CD4-positive, alpha-beta T cell treated with Interleukin-21 for 1 hour (primary cell): ENCODE results near the gene MUC2.
"Not testable (repeated sequence)": the region's sequence is repeated elsewhere in the genome, so short reads cannot be mapped to it uniquely, and the experiment has no call there.

ENCODE experiments used
- DNase-seq: peaks from one replicate; pipeline ENCODE4 v3.0.0-alpha.2; 2020

Gene MUC2

GRCh38 chr11:1109101-1109917 lies 34.6 kb downstream of the MUC2 start:
- no peak for DNase-seq

DNA sequence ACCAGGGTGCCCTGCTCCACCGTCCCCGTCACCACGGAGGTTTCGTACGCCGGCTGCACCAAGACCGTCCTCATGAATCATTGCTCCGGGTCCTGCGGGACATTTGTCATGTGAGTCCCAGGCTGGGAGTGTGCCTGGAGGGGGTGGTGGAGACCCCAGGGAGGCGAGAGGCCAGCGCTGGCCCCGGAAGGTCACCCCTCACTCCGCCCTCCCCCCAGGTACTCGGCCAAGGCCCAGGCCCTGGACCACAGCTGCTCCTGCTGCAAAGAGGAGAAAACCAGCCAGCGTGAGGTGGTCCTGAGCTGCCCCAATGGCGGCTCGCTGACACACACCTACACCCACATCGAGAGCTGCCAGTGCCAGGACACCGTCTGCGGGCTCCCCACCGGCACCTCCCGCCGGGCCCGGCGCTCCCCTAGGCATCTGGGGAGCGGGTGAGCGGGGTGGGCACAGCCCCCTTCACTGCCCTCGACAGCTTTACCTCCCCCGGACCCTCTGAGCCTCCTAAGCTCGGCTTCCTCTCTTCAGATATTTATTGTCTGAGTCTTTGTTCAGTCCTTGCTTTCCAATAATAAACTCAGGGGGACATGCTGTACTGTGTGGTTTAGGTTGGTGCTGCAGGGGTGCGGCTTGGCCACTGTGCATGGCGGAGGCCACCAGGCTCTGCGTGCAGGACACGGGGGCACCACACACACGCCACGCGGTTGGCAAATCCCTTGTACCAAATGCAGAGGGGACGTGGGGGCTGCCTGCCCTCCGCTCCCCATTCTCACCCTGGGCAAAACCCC lies 35.4 kb downstream of the MUC2 start:
- DNase-seq: no peak

DNA sequence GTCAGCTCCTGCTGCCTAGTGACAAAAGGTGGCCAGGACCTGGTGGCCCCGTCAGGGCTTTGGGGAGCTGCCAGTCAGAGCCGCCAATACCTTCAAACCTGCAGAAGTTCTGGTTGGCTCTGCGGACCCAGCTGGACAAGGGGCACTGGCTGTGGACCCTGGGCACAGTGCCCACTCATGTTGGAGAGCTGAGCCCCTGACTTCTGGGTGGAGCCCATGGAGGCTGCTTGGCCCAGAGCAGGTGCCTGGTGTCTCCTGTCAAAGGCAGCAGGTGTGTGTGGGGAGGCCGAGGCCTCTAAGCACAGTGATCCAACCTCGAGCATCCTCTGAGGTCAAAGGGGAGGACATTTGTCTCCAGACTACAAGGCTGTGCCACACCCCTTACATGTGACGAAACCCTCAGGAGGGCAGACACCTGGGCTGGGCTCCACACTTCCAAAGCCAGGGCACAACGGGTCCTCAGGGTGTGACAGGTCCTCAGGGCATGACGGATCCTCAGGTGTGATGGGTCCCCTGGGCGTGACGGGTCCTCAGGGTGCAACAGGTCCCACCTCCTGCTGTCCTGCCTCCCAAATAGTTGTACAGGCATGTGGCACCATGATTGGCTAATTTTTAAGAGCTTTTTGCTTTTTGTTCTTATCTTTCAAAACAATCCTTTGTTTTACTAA lies 37.0 kb downstream of the MUC2 start:
- no peak for DNase-seq

DNA sequence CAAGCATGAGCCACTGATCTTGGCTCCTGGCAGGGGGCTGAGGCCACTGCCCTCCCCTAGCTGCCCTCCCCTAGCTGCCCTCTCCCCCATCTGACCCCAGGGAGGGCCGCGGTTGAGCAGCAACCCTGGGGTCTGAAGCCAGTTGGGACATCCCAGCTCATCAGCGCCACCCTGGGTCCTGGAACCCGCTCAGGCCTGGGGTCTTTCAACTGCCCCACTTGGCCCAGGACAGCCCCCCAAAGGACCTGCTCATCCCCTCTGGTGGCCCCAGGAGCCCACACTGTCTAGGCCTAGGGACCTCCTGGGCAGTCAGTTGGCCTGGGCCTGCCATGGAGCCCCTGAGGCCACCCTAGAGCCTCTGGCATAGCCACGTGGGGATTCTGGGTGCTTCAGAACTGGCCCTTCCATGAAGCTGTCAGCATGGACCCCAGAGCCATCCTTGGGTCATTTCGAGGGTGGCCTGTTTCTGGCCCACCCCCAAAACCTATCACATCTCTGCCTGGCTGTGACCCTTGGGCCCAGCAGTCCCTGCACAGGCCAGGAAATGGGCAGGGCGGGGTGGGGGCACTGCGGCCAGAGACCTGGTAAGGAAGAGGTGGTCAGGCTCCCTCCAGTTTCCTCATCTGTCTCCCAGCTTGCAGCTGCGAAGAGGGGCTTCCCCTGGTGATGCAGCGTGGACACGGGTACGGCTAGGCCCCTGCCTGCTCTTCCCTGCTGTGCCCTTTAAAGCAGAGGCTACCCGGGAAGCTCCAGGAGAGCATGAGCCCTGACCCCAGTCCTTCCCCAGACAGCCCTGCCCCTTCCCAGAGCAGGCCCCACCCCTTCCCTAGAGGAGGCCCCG lies 37.9 kb downstream of the MUC2 start:
- DNase-seq: no peak

GRCh38 chr11:1113405-1114201 lies 38.9 kb downstream of the MUC2 start:
- DNase-seq: no peak

- not testable (repeated sequence) for DNase-seq
Observed at GRCh38 chr11:1115292-1115691, 40.6 kb downstream of the MUC2 start.

- DNase-seq: no peak
Observed at GRCh38 chr11:1116104-1116503, 41.4 kb downstream of the MUC2 start.

- DNase-seq: no peak
Observed at GRCh38 chr11:1116666-1117390, 42.2 kb downstream of the MUC2 start.

DNA sequence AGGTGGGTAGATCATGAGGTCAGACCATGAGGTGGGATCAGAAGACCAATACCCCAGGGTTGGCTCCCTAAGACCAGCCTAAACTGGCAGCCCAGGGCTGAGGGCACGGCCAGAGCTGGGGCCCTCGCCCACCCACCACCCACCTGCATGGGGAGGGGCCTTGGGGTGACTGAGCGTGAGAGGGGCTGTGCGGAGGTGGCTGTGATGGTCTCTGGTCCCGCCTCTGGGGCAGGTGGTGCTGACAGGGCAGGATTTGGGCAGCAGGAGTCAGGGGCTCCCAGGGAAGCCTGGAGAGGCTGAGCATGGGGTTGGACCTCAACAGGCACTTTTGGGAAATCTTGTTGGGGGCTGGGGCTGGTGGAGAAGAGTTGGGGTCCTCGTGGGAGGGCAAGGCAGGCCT lies 43.3 kb downstream of the MUC2 start:
- no peak for DNase-seq

DNA sequence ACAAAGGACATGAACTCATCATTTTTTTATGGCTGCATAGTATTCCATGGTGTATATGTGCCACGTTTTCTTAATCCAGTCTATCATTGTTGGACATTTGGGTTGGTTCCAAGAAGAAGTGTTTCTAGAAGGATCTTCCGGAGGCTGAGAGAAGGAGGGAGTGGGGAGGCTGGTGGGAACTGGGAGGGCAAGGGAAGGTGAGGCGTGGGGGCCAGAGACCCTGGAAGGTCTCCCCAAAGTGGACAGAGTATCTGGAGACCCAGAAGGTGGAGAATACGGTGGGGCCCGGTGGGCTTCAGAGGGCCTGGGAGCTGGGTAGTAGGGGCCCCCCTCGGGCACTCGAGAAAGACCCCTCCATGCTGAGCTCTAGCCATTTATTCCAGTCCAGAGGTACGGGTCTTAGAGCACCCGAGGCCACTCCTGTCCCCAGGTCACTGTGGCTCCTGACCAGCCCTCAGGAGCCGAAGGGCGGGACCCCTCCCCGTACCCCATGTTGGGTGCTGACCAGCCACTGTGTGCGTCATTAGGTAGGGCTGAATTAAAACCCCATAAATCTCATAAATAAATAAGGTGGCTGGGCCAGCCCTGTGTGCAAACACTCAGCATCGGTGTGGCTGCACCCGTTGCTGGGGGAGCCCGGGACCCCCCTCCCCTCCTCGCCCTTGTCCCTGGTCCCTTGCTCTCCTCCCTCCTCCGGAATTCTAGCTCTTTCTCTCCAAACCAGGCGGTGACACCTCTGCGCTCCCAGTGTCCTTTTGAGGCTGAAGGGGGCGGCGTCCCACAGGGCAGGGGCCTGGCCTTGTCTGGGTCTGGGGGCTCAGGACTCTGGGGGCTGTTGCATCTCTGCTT lies 44.3 kb downstream of the MUC2 start:
- no peak for DNase-seq

DNA sequence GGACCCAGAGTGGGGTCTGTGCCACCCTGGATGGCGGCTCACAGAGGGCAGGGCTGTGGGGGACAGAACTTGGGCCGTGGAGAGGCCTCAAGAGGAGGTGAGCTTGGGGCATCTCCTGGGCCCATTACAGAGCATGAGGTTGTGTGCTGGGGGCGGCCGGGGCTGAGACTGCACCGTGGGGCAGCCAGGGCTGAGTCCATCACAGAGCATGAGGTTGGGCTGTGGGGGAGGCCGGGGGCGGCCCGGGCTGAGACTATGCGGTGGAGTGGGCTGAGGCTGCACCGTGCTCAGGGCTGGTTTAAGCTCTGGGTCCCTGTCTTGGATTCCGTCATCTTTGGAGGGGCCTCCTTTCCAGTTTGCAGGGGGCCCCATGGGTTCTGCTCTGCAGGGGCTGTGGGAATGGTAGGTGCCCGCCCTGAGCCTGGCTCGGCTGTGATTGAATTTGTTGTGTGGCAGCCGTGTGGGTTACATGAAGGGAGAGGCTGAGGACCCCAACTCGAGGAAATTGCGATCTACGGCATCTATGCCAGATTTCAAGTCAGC lies 45.0 kb downstream of the MUC2 start:
- DNase-seq: no peak

DNA sequence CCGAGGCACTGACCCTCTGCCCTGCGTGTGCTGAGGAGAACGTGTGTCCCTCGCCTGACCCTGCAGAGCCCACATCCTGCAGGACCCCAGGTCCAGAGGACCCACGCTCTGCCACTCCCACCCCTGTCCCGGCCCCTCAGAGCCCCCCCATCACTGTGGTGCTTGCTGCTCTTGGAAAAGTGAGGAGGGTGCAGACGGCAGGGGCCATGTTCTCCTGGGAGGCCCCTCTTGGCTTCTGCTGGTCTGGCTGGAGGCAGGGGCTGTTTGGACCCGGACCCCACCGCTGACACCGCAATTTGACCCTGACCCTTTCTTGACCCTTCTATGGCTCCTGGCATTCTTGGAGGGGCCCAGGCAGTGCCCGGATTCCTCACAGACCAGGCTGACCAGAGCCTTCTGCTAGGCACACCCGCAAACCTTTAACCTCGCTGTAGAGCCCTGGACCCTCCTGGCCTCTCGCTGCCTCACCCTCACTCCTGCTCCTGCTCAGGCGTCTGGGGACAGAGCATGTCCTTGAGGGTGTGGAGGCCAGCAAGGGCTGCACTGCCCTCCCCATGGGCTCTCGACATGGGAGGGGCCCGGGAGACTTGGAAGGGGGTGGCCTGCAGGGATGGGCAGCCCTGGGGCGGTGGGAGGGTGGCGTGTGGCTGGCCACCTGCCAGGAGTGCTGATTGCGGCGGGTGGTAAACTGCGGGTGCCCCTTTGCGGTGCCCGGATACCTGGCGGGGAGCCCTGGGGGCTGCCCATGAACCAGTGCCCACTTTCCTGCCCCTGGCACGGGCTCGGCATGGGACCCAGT lies 46.1 kb downstream of the MUC2 start:
- DNase-seq: no peak

GRCh38 chr11:1121331-1121812 lies 46.7 kb downstream of the MUC2 start:
- no peak for DNase-seq

DNA sequence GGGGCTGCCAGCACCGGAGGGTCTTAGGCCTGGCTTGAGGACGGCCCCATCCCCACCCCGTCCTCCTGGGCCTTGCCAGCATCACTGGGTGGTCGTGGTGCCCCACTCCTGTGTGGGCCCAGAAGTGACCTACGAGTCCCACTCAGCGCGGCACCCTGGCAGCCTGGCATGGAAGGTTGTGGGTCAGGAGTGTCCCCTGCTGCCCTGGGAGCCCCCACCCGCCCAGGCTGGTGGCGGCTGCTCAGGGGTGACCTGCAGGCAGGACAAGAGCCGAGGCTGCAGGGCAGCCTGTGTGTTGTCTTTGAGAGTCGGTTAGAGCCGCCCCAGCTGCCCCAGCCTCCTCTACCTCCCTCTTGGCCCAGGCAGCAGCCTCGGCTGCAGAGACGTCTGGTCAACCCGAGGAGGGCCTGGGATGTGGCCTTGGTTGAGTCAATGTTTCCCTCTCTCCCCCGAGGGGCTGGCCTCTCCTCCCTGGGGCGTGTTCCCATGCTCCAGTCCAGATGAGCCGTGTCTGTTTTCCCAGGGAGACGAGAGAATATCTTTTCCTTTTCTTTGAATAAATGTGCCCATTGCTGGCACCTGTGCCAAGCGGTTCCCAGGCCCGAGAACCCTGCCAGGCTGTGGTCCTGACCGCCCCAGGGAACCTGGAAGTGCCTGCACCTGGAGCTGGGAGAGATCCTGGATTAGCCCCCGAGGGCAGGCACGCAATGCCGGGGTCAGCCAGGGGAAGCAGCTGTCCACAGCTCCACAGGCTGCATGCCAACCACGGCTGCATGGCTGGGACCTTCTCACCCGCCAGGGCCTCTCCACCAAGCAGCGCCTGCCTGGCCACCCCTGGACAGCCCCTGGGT lies 47.4 kb downstream of the MUC2 start:
- no peak for DNase-seq

DNA sequence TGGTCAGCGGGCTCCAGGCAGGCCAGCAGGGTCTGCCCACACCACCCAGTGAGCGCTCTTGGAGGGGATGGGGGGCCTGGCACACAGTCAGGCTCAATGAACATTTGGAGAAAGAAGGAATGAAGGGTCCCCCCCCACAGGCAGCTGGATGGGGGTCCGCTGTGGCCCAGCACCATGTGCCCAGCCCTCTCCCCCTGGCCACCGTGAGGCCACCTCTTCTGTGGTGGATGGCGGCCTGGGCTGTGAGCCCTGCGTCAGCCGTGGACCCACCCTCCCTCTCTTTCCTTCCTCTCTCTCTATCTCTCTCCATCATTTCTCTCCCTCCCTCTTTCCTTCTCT lies 48.0 kb downstream of the MUC2 start:
- no peak for DNase-seq

GRCh38 chr11:1123970-1124369 lies 49.3 kb downstream of the MUC2 start:
- no peak for DNase-seq
